NCI-H1092 (cell line): ENCODE data around the gene ARL16.

Experiments used
- DNase-seq: peaks from one replicate; lab custom pipeline; 2025; lab: John Stamatoyannopoulos, UW

ARL16 gene

GRCh38 chr17:81683584-81684441 lies at the start of gene ARL16, which contains the start of gene HGS:
Gene ARL16, minus strand, starts transcription at chr17:81683797. Its CDS starts 44 bp downstream, at chr17:81683753.
Gene HGS, plus strand, starts transcription at chr17:81684011. Its CDS starts 56 bp downstream, at chr17:81684067.
- DNase-seq: peak; percentile 99

DNA sequence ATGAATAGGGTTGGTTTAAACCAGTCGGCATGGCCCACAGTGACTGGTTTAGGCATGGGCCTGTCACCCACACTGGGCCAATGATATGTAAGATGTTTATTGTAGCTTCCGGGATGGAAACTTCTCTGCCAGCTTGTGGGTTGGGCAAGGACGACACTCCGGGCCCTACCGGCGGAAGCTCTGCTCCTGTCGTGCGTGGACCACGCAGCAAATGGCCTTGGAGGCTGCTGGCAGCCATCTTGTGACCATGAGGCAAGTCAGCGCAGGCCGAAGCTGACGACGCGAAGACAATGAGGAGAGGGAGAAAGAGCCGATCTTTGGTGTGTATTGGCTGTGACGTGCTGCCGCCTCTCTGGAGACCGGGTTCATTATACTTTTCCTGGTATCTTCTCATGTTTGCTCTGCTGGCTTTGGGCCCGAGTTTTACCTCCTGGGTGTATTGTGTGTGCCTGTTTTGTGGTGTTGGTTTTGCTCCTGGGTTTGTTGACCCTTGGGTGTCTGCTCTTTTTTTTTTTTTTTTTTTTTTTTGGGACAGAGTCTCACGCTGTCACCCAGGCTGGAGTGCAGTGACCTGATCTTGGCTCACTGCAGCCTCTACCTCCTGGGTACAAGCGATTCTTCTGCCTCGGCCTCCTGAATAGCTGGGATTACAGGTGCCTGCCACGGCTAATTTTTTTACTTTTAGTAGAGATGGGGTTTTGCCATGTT lies 43.9 kb upstream of the ARL16 start:
- peak; percentile 65 for DNase-seq

- no peak for DNase-seq
Observed at GRCh38 chr17:81726004-81726403, 42.4 kb upstream of the ARL16 start.

- no peak for DNase-seq
Observed at GRCh38 chr17:81725439-81725838, 41.8 kb upstream of the ARL16 start.

- DNase-seq: no peak
Observed at GRCh38 chr17:81723651-81724209, 40.1 kb upstream of the ARL16 start.

GRCh38 chr17:81722184-81723120 lies 38.9 kb upstream of the ARL16 start:
- DNase-seq: no peak

DNA sequence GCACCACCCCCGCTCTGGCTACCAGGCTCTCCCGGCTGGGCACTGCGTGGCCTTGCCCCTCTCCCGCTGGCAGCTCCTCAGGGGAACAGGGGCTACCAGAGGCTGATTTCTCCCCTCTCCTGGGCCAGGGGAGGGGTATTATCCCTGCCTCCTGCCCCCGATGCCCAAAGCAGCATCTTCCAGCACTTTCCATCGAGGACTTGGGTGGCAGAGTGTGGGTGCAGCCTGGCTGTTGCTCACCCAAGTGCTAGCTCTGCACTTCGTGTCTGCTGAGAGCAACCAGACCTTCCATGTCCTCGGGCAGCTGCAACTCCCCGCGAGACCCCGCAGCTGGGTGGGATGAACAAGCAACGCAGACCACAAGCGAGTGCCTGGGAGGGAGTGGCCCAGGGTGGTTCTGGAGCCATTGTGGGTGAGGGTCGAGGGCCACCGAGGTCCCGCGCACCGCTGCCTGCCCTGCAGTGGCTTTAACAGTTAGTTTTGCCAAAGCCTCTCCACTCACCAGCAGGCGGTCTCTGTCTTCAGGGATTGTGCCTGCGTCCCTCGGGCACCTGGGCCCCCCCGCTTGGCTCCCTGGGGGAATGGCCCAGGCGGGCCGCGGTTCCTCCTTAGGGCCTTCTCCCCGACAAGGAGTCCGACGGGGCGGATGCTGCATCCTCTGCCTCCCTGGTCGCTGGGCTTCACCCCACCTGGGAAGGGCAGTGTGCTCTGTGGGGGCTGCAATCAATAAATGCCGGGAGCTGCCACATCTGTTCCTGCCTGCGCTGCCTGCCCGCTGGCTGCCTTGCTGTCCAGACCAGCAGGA lies 36.9 kb upstream of the ARL16 start:
- DNase-seq: no peak

- DNase-seq: no peak
Observed at GRCh38 chr17:81719410-81720266, 36.0 kb upstream of the ARL16 start.

GRCh38 chr17:81717766-81718089 lies 34.1 kb upstream of the ARL16 start:
- DNase-seq: no peak

DNA sequence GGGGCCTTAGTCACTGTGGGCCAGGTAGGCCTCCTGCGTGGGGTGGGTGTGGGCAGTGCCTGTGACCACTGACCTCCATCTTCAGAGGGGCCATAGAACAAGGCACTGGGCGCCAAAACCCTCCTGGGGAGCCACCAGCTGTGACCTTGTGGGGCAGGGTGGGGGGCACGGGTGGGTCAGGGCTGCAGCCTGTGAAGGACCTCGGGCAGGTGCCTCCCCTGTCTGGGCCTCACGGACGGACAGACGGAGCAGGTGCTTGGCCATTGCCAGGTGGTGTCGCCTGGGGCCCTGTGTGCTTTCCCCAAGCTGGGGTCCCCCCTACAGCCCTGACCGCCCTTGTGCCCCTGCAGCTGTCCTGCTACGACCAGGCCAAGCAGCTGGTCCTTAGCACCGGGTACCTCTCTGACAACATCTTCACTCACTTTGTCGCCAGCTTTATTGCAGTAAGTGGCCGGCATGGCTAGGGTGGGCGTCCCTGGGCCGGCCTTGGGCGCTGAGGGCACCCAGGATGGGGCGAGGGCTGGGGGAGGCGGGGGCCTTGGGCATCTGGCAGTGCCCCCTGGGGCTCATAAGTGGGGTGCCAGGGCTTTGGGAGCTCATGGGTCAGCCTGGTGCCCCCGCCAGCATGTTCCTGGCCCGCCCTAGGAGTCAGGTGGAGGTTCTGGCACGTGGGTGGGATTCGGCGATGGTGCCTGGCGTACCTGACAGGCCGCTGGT lies 33.6 kb upstream of the ARL16 start:
- DNase-seq: no peak

GRCh38 chr17:81716674-81716996 lies 33.0 kb upstream of the ARL16 start:
- DNase-seq: no peak

DNA sequence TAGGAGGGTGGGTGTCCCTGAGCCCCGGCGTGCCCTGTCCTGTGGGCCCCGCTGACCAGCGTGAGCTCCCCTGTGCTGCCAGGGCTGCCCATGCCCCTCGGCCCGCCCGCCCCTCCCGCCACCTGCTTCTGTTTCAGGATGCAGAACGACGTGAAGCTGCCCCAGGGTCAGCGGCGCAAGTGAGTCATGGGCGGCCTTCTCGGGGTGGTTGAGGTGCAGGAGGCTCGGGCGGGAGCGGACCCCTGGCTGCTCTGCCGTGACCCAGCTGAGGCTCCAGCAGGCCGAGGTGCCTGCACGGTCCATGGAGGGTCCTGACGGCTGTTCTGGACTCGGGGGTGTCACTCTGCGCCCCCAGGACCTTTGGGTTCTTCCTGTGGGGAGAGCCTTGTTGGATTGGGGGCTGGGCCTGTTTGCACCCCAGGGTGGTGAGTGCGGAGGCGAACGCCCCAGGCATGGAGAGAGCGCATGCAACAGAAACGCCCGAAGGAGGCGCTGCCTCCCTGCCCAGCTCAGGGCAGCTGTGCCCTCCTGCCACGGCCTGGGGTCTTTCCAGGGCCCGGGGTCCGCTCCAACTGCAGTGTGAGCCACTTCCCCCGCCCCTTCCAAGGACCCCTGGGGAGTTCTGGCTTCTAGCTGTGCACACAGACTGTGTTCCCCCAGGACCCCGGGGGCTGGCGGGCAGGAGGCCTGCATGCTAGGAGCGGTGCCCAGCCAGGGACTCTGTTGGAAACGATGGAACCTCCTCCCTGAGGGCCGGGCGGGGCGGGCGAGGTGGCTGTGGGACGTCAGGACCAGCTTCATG lies 32.5 kb upstream of the ARL16 start:
- DNase-seq: no peak

GRCh38 chr17:81715107-81715871 lies 31.7 kb upstream of the ARL16 start:
- DNase-seq: no peak

- no peak for DNase-seq
Observed at GRCh38 chr17:81714412-81715106, 31.0 kb upstream of the ARL16 start.

GRCh38 chr17:81713556-81714411 lies 30.2 kb upstream of the ARL16 start:
- no peak for DNase-seq

DNA sequence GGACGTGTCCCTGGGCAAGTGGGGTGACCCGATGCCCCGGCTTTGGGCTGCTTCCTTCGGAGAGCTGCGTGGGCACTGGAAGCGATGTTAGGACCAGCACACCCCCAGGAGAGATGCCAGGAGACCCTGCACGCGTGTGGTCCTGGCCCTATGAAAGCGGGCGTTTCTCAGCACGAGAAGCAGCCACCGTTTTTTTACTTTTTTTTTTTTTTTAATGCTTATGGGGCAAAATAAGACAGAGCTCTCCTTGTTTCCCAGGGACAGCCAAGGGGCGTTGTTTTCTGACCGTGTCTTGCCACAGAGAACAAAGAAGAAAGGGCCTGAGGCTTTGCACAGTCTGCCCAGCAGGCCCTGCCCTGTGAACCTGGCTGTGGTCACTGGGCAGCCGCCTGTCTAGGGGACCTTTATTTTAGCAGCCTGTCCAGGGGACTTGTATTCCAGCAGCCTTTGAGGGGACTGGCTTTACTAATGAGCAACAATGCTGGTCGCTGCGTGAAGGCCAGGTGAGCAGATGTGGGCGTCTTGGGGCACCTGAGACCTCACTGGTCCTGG lies 29.5 kb upstream of the ARL16 start:
- DNase-seq: no peak
